ENCODE data around the gene TROAP.
"Not testable (repeated sequence)": the region's sequence is repeated elsewhere in the genome, so short reads cannot be mapped to it uniquely, and the experiment has no call there.

TROAP gene

DNA sequence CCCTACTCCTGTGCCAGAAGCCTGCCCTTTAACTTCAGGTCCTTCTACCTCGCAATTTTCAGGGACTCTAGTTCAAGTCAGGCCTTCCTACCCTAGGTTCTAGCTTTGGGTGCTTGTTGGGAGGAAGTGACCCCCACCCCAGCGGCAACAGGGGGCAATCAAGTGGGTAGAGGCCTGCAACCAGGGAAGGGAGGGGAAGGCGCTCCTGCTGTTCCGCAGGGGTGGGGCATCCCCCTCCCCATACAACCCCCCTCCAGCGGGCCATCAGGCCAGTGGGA is 28.3 kb upstream of the TROAP start:
- no peak for DNase-seq

DNA sequence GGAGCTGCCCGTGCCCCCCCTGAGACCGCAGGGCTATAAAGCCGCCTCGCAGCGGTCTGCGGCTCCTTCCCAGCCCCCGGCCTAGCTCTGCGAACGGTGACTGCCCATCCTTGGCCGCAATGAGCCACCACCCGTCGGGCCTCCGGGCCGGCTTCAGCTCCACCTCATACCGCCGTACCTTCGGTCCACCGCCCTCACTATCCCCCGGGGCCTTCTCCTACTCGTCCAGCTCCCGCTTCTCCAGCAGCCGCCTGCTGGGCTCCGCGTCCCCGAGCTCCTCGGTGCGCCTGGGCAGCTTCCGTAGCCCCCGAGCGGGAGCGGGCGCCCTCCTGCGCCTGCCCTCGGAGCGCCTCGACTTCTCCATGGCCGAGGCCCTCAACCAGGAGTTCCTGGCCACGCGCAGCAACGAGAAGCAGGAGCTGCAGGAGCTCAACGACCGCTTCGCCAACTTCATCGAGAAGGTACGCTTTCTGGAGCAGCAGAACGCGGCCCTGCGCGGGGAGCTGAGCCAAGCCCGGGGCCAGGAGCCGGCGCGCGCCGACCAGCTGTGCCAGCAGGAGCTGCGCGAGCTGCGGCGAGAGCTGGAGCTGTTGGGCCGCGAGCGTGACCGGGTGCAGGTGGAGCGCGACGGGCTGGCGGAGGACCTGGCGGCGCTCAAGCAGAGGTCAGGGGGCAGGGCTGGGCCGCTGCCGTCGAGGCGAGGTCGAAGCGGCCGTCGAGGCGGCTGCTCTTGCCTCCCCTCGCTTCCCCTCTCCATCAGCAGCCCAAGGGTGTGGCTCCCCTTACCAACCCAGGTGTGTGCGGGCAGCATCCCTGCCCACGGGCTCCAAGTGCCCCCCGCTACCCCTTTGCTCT is 27.7 kb upstream of the TROAP start, which contains the start of gene PRPH:
Gene PRPH, plus strand, starts transcription at position 66 of the 855 bp plus-strand sequence. Its CDS starts 54 bp downstream, at position 120.
- no peak for DNase-seq

DNA sequence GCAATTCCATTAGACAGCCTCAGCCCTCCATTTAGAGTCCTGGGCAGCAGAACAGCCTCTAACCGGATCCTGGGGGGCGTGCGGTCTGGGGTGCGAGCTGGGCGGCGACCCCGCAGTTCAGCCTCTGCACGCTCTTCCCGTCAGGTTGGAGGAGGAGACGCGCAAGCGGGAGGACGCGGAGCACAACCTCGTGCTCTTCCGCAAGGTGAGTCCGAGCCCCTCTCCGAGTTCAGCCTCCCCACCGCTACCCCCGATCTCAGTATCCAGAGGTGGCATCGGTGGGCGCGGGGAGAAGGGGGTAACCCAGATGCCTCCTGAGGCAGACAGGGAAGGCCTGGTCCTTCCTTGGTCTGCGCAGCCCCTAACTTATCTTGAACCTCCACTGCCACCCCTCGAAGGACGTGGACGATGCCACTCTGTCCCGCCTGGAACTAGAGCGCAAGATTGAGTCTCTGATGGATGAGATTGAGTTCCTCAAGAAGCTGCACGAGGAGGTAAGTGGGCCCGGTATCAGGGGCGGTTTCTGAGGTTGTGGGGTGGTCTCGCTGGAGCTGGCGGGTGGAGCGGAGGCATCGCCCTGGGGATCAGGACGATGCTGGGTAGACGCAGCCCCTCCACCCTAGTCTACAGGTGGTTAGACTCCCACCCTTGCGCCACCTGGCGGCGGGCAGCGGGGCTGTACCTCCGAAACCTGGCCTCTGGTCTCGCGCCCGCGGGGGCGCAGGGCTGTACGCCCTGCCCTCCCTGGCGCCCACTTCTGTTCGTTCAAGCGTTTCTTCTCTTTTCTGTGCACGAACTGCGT is 26.8 kb upstream of the TROAP start:
- DNase-seq = peak; percentile 14 to 18

DNA sequence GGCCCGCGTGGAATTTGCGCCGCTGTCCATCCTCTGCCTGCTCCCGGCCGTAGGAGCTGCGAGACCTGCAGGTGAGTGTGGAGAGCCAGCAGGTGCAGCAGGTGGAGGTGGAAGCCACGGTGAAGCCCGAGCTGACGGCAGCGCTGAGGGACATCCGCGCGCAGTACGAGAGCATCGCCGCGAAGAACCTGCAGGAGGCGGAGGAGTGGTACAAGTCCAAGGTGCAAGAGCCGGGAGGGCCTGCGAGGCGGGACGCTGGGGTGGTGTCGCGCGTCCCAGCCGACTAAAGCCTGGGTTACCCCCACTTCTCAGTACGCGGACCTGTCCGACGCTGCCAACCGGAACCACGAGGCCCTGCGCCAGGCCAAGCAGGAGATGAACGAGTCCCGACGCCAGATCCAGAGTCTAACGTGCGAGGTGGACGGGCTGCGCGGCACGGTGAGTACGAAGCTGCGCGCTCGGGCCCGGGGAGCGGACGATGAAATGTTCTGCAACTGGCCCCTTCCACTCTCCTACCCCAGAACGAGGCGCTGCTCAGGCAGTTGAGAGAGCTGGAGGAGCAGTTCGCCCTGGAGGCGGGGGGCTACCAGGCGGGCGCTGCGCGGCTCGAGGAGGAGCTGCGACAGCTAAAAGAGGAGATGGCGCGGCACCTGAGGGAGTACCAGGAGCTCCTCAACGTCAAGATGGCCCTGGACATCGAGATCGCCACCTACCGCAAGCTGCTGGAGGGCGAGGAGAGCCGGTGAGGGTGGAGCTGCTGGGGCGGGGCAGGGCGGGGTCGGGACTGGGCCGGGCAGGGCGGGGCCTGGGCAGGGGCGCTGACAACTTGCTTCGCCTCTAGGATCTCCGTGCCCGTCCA is 26.0 kb upstream of the TROAP start:
- no peak for DNase-seq

DNA sequence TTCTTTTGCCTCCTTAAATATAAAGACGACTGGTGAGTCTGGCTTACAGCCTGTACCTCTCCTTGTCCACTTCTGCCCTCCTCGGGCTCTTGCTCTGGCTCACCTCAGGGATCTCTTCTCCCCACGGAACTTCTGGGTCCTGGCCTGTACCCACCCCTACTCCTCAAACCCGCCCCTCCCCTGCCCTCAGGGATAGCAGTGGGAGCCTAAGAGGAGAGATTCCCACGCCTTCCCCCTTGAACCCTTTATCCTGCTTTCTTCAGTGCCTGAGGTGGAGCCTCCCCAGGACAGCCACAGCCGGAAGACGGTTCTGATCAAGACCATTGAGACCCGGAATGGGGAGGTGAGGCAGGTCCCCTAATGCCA is 25.4 kb upstream of the TROAP start:
- no peak for DNase-seq

DNA sequence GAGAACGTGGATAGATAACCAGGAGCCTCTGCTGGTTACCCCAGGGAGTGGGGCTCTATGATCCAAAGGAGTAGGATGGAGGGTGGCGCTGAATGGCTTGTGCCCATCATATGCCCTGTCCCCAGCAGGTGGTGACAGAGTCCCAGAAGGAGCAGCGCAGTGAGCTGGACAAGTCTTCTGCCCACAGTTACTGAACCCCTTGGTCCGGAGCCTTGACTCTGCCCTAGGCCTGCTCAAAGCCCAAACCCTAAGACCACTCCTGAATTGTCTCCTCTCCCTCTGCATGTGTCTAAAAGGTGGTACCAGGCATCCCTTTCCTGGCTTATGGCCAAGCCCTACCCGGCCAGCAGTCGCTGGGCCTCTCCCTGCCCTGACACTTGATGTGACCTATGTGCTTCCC is 24.9 kb upstream of the TROAP start:
- DNase-seq = peak in 1 of 2 experiments; percentile 20

DNA sequence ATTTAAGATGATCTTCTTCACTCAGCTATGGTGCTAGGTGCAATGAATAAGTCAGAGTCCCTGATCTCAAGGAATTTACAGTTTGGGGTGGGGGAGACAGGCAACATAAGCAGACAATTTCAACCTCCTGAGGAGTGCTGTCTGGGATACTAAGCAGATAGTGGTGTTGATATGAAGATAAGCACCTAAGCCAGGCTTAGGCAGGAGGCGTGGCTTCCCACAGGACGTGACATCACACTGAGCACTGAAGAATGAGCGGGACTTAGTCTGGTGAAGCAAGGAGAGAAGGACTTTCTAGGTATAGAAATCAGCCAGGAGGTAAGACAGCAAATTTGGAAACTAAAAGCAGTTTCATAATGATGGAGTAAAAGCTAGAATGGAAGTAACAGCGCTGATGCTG is 21.3 kb upstream of the TROAP start:
- DNase-seq = no peak

DNA sequence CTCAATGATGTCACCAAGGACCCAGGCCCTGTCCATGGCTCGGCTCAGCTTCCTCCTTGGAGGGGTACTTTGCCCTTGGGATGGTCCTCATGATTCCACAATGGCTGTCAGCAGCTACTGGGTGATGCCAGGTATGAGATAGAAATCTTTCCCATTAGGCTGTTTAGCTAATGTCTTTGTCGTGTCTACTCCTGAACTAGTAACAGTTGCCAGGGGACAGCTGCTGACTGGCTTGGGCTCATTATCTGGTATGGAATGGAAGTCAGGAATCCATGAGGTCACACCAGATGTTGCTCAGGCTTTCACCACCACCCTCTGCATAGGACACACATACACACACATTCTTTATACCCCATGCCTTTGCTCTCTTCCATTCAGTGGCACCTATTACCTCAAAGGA is 18.9 kb upstream of the TROAP start:
- no peak for DNase-seq

DNA sequence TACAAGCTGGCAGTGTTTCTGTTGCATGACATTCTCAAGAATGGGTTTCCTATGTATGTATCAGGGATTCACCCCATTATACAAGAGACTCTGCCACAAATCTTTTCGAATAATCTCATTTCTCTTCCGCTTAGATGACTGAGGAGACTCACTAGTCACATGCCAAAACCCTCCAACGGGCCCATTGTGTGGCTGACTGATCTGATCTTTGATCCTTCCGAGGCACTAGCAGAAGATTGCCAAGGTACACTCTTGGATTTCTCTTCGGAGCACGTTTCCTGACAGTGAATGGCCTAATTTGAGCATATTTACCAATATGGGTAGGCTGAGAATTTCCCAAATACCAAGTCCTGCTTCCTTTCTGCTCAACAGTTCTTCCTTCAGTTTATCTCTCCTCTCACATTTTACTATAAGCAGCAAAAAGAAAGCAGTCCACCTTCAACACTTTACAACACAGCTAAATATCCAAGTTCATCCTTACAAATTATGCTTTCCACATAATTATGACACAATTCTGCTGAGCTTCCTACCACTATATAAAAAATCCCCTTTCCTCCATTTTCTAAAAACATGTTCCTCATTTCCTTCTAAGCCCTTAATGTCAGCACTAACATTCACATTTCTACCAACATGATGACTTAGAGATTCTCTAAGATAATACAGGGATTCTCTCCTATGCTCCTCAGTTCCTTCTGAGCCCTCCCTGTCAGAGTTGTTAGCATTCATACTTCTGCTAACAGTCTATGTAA is 17.1 kb upstream of the TROAP start:
- no peak for DNase-seq

DNA sequence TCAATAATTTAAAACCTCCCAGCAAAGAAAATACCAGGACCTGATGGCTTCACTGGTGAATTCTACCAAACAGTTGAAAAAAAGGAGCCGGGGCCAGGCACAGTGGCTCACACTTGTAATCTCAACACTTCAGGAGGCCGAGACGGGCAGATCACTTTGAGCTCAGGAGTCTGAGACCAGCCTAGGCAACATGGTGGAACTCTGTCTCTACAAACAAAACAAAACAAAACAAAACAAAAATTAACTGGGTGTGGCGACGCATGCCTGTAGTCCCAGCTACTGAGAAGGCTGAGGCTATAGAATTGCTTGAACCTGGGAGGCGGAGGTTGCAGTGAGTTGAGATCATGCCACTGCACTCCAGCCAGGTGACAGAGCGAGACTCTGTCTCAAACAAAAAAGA is 13.7 kb upstream of the TROAP start:
- DNase-seq = no peak

DNA sequence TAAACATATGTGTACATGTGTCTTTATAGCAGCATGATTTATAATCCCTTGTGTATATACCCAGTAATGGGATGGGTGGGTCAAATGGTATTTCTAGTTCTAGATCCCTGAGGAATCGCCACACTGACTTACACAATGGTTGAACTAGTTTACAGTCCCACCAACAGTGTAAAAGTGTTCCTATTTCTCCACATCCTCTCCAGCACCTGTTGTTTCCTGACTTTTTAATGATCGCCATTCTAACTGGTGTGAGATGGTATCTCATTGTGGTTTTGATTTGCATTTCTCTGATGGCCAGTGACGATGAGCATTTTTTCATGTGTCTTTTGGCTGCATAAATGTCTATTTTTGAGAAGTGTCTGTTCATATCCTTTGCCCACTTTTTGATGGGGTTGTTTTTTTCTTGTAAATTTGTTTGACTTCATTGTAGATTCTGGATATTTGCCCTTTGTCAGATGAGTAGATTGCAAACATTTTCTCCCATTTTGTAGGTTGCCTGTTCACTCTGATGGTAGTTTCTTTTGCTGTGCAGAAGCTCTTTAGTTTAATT is 12.5 kb upstream of the TROAP start:
- not testable (repeated sequence) for DNase-seq

DNA sequence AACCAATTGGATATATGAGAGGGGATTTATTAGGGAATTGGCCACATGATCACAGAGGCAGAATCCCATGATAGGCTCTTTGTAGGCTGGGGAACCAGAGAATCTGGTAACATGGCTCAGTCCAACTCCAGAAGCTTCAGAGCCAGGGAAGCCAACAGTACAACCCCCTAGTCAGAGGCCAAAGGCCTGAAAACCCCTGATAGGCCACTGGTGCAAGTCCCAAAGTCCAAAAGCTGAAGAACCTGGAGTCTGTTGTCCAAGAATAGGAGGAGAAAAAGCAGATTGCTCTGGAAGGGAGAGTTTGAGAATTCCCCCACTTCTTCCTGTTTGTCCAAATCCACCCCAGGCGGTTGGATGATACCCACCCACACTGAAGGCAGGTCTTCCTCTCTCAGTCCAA is 8.2 kb upstream of the TROAP start:
- DNase-seq = no peak

DNA sequence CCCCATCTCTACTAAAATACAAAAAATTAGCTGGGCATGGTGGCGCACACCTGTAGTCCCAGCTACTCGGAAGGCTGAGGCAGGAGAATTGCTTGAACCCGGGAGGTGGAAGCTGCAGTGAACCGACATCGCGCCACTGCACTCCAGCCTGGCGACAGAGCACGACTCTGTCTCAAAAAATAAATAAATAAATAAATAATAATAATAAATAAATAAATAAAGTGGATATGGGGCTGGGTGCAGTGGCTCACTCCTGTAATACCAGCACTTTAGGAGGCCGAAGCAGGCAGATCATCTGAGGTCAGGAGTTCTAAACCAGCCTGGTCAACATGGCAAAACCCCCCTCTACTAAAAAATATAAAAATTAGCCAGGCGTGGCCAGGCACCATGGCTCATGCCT is 5.9 kb upstream of the TROAP start:
- not testable (repeated sequence) for DNase-seq

DNA sequence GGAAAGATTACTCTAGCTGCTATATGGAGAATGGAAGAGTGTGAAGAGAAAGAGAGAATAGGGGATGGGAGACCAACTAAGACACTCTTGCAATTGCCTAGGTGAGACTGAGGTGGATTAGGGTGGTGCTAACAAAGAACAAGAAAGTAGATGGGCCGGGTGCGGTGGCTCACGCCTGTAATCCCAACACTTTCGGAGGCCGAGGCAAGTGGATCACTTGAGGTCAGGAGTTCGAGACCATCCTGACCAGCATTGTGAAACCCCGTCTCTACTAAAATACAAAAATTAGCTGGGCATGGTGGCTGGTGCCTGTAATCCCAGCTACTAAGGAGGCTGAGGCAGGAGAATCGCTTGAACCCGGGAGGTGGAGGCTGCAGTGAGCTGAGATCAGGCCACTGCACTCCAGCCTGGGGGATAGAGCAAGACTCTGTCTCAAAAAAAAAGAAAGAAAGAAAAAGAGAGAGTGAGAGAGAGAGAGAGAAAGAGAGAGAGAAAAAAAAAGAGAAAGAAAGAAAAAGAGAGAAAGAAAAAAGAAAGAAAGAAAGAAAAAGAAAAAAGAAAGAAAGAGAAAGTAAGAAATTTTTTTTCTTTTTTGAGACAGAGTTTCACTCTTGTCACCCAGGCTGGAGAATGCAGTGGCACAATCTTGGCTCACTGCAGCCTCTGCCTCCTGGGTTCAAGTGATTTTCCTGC is 2.5 kb upstream of the TROAP start:
- DNase-seq = not testable (repeated sequence)

DNA sequence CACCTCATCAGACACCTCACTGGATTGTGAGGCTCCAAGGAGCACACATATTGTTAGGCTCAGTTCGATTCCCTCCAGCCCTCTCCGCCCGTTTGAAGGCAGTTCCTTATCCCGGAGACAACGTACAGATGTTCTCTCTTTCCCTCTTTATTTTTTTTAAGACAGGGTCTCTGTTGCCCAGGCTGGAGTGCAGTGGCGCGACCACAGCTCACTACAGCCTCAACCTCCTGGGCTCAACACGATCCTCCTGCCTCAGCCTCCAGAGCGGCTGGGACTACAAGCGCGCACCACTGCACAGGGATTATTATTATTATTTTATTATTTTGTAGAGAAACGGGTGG is 718 bp upstream of the TROAP start:
- DNase-seq = no peak

DNA sequence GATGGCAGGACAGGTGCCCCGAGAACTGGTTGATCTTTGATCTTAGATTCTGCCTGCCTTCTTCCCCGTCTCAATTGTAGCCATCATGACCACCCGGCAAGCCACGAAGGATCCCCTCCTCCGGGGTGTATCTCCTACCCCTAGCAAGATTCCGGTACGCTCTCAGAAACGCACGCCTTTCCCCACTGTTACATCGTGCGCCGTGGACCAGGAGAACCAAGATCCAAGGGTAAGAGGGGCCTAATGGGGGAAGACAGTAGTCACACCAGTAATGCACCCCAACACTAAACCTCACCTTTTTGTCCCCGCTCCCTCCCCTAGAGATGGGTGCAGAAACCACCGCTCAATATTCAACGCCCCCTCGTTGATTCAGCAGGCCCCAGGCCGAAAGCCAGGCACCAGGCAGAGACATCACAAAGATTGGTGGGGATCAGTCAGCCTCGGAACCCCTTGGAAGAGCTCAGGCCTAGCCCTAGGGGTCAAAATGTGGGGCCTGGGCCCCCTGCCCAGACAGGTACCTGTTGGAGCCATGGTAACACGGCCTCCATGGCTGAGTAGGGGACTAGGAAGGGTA is 556 bp downstream of the TROAP start:
- no peak for DNase-seq

DNA sequence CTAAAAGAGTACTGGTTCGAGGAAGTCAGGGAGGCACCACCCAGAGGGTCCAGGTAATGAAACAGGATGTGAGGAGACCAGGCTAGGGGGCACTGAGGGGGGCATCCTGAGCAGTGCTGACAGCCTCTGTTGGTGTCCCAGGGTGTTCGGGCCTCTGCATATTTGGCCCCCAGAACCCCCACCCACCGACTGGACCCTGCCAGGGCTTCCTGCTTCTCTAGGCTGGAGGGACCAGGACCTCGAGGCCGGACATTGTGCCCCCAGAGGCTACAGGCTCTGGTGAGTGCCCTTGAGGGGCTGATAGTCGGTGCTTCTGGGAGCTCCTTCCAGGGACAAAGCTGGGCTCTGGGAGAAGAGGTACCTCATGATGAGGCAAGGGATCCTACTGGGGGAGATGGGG is 2.6 kb downstream of the TROAP start:
- DNase-seq = no peak

DNA sequence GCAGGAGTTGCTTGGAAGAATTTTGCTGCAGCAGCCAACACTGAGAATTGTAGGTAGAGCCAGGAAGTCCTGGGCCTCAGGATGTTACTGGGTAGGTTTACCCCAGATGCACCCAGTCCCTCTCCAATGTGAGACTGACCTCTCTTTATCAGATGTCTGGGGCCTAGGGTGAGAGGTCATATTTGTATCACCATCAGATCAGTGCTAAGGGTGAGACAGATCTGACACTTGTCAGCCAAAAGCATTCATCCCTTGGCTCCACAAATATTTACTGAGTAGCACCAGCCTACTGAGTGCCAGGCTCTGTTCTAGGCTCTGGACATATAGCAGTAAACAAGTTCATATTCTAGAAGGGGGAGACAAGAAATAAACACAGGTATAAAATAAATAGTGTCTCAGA is 4.3 kb downstream of the TROAP start:
- DNase-seq = no peak

DNA sequence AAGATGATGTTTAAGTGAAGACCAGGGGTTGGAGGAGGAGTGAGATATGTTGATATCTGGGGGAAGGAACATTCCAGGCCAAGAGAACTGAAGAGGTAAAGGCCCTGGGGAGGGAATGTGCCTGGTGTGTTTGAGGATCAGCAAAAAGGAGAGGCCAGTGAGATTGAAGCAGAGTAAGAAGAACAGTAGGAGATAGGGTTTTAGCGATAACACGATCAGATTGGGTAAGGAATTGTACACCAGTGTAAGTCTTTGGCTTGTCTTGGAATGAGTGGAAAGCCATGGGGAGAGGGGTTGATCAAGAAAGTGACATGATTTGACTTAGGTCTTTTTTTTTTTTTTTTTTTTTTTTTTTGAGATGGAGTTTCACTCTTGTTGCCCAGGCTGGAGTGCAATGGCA is 4.8 kb downstream of the TROAP start:
- no peak for DNase-seq

DNA sequence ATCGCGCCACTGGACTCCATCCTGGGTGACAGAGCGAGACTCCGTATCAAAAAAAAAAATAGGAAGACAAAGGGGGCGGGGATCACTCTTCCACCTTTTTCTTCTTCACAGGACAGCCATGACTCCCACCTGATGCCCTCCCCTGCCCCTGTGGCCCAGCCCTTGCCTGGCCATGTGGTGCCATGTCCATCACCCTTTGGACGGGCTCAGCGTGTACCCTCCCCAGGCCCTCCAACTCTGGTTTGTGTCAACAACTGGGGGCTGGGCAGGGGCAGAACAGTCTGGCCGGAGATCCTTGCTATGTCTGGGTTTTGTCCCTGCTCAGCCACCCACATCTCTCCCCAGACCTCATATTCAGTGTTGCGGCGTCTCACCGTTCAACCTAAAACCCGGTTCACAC is 5.8 kb downstream of the TROAP start:
- no peak for DNase-seq

DNA sequence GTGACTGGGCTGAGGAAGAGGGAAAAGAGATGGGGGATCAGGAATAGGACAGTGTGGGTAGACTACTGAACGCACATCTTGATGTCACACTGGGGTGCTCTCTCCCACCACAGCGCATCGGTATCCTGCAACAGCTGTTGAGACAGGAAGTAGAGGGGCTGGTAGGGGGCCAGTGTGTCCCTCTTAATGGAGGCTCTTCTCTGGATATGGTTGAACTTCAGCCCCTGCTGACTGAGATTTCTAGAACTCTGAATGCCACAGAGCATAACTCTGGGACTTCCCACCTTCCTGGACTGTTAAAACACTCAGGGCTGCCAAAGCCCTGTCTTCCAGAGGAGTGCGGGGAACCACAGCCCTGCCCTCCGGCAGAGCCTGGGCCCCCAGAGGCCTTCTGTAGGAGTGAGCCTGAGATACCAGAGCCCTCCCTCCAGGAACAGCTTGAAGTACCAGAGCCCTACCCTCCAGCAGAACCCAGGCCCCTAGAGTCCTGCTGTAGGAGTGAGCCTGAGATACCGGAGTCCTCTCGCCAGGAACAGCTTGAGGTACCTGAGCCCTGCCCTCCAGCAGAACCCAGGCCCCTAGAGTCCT is 7.1 kb downstream of the TROAP start:
- no peak for DNase-seq
